Measurements from ENCODE around the gene ABI1. TPM values are rescaled to one million over a fixed set of nuclear protein-coding genes. Genes with fewer than 3 reads are reported as not detected.

Gene ABI1
- total and polyA plus RNA-seq, 5 experiments from 2014 or later = 61.7 to 71.9 (median 64.9) TPM

GRCh38 chr10:26841733-26842317 lies 18.9 kb downstream of the ABI1 start:
- DNase-seq (no peak), ATAC-seq (no peak)
- peak overlapping the region in 8 of 10 donors; percentile 29 to 50 (median 35) for H3K4me3 Mint-ChIP-seq
- no peaks in the 10 kb centered on the region for H3K9me3 Mint-ChIP-seq
- H3K27me3 Mint-ChIP-seq = no peaks in the 10 kb centered on the region
- POLR2A ChIA-PET = no interaction called here
- H3K36me3 Mint-ChIP-seq = peaks cover 0 to 34% (median 11%) of the 10 kb centered on the region in 3 donors
- H3K4me1 Mint-ChIP-seq = peaks cover 48 to 87% (median 84%) of the 10 kb centered on the region in 4 donors
- H3K27ac Mint-ChIP-seq = peak overlapping the region in 6 of 10 donors; percentile 6 to 77 (median 42)

- ATAC-seq (no peak), DNase-seq (no peak)
- Mint-ChIP-seq H3K4me1 (peaks cover 48 to 87% (median 84%) of the 10 kb centered on the region in 4 donors), H3K27ac (peak overlapping the region in 8 of 10 donors; percentile 6 to 72 (median 46)), H3K9me3 (peaks cover 0 to 3% (median 0%) of the 10 kb centered on the region in 9 donors), H3K4me3 (peak overlapping the region in 8 of 10 donors; percentile 29 to 50 (median 40)), H3K27me3 (no peaks in the 10 kb centered on the region), H3K36me3 (peaks cover 0 to 37% (median 17%) of the 10 kb centered on the region in 3 donors)
- POLR2A ChIA-PET = interaction anchor here (1.2 kb wide), 1 partner anchor 20 kb away, joined by 3 read pairs; the partner anchor contains the start of gene ABI1
These were observed 19.6 kb downstream of the ABI1 start for GRCh38 chr10:26840938-26841732.

GRCh38 chr10:26839966-26840627 lies 20.7 kb downstream of the ABI1 start:
- ATAC-seq (no peak), DNase-seq (no peak)
- H3K36me3 Mint-ChIP-seq = peaks cover 0 to 43% (median 19%) of the 10 kb centered on the region in 3 donors
- POLR2A ChIA-PET = interaction anchor here (1.2 kb wide), 1 partner anchor 21 kb away, joined by 3 read pairs; the partner anchor contains the start of gene ABI1
- H3K27me3 Mint-ChIP-seq = no peaks in the 10 kb centered on the region
- H3K9me3 Mint-ChIP-seq = peaks cover 0 to 3% (median 0%) of the 10 kb centered on the region in 9 donors
- peak overlapping the region in 9 of 10 donors; percentile 35 to 69 (median 44) for H3K27ac Mint-ChIP-seq
- peaks cover 48 to 84% (median 80%) of the 10 kb centered on the region in 4 donors for H3K4me1 Mint-ChIP-seq
- H3K4me3 Mint-ChIP-seq = peak overlapping the region in 6 of 10 donors; percentile 0 to 62 (median 37)

GRCh38 chr10:26837139-26837538 lies 23.6 kb downstream of the ABI1 start:
- DNase-seq (no peak), ATAC-seq (no peak)
- no peak overlapping the region for H3K4me3 Mint-ChIP-seq
- peaks cover 0 to 38% (median 15%) of the 10 kb centered on the region in 3 donors for H3K36me3 Mint-ChIP-seq
- peaks cover 0 to 3% (median 0%) of the 10 kb centered on the region in 9 donors for H3K9me3 Mint-ChIP-seq
- H3K27me3 Mint-ChIP-seq = no peaks in the 10 kb centered on the region
- POLR2A ChIA-PET = no interaction called here
- peaks cover 43 to 87% (median 80%) of the 10 kb centered on the region in 4 donors for H3K4me1 Mint-ChIP-seq
- peak overlapping the region in 1 of 10 donors; percentile 13 for H3K27ac Mint-ChIP-seq

- no peak for ATAC-seq
- H3K4me3 Mint-ChIP-seq = peak overlapping the region in 1 of 10 donors; percentile 29
- peaks cover 36 to 85% (median 77%) of the 10 kb centered on the region in 4 donors for H3K4me1 Mint-ChIP-seq
- peaks cover 0 to 42% (median 21%) of the 10 kb centered on the region in 3 donors for H3K36me3 Mint-ChIP-seq
- H3K9me3 Mint-ChIP-seq = peaks cover 0 to 3% (median 0%) of the 10 kb centered on the region in 9 donors
- no peaks in the 10 kb centered on the region for H3K27me3 Mint-ChIP-seq
- peak overlapping the region in 1 of 10 donors; percentile 62 for H3K27ac Mint-ChIP-seq
- no peak for DNase-seq
- POLR2A ChIA-PET = no interaction called here
These were observed 25.7 kb downstream of the ABI1 start for GRCh38 chr10:26835025-26835424.

GRCh38 chr10:26832960-26833359 lies 27.8 kb downstream of the ABI1 start:
- peaks cover 28 to 81% (median 68%) of the 10 kb centered on the region in 4 donors for H3K4me1 Mint-ChIP-seq
- ATAC-seq = no peak
- POLR2A ChIA-PET = no interaction called here

GRCh38 chr10:26831936-26832335 lies 28.8 kb downstream of the ABI1 start:
- H3K4me1 Mint-ChIP-seq = peaks cover 28 to 81% (median 73%) of the 10 kb centered on the region in 4 donors
- H3K4me3 Mint-ChIP-seq = peak overlapping the region in 3 of 10 donors; percentile 10 to 28 (median 19)
- no peak for DNase-seq
- peaks cover 0 to 26% (median 19%) of the 10 kb centered on the region in 3 donors for H3K36me3 Mint-ChIP-seq
- H3K27me3 Mint-ChIP-seq = no peaks in the 10 kb centered on the region
- H3K27ac Mint-ChIP-seq = peak overlapping the region in 3 of 10 donors; percentile 13 to 43 (median 28)
- no peak for ATAC-seq
- H3K9me3 Mint-ChIP-seq = peaks cover 0 to 3% (median 0%) of the 10 kb centered on the region in 9 donors
- POLR2A ChIA-PET = no interaction called here

More at GRCh38 chr10:26832960-26833359, 27.8 kb downstream of the ABI1 start:
- Mint-ChIP-seq H3K27ac (peak overlapping the region in 4 of 10 donors; percentile 1 to 39 (median 12)), H3K27me3 (no peaks in the 10 kb centered on the region), H3K9me3 (peaks cover 0 to 3% (median 0%) of the 10 kb centered on the region in 9 donors), H3K36me3 (peaks cover 0 to 27% (median 19%) of the 10 kb centered on the region in 3 donors), H3K4me3 (no peak overlapping the region)
- DNase-seq = no peak

- Mint-ChIP-seq H3K4me1 (peaks cover 24 to 84% (median 74%) of the 10 kb centered on the region in 4 donors), H3K36me3 (peaks cover 0 to 16% (median 10%) of the 10 kb centered on the region in 3 donors), H3K27me3 (no peaks in the 10 kb centered on the region), H3K27ac (peak overlapping the region in 9 of 10 donors; percentile 3 to 74 (median 64)), H3K4me3 (peak overlapping the region in 9 of 10 donors; percentile 30 to 76 (median 53)), H3K9me3 (no peaks in the 10 kb centered on the region)
- ATAC-seq (peak in 1 of 2 donors; percentile 47), DNase-seq (no peak)
- POLR2A ChIA-PET = interaction anchor here (0.6 kb wide), 1 partner anchor 19 kb away, joined by 4 read pairs; no protein-coding TSS in a partner anchor
These were observed 30.8 kb downstream of the ABI1 start for GRCh38 chr10:26829810-26830515.

GRCh38 chr10:26824015-26824690 lies 36.6 kb downstream of the ABI1 start:
- no peak for ATAC-seq
- H3K36me3 Mint-ChIP-seq = peaks cover 10 to 46% (median 23%) of the 10 kb centered on the region in 3 donors
- no peaks in the 10 kb centered on the region for H3K9me3 Mint-ChIP-seq
- DNase-seq = no peak
- POLR2A ChIA-PET = no interaction called here
- peak overlapping the region in 9 of 10 donors; percentile 3 to 61 (median 39) for H3K27ac Mint-ChIP-seq
- peak overlapping the region in 1 of 10 donors; percentile 38 for H3K4me3 Mint-ChIP-seq
- H3K4me1 Mint-ChIP-seq = peaks cover 24 to 77% (median 73%) of the 10 kb centered on the region in 4 donors
- no peaks in the 10 kb centered on the region for H3K27me3 Mint-ChIP-seq

GRCh38 chr10:26821699-26822570 lies 38.8 kb downstream of the ABI1 start:
- Mint-ChIP-seq H3K4me1 (peaks cover 28 to 75% (median 71%) of the 10 kb centered on the region in 4 donors), H3K27ac (peak overlapping the region in 4 of 10 donors; percentile 2 to 37 (median 16)), H3K36me3 (peaks cover 10 to 64% (median 25%) of the 10 kb centered on the region in 3 donors), H3K4me3 (no peak overlapping the region), H3K9me3 (no peaks in the 10 kb centered on the region), H3K27me3 (no peaks in the 10 kb centered on the region)
- ATAC-seq (no peak), DNase-seq (no peak)
- POLR2A ChIA-PET = no interaction called here
